HEK293 (cell line): ENCODE data around the gene RBMS1.

Source experiments
- EGR2 ChIP-seq: fragments of 450-650 bp; formaldehyde crosslinking; IDR thresholded peaks from 2 replicates; pipeline ENCODE4 v1.5.1; 2016; ENCODE audit warnings: low read depth, missing biosample characterization, missing genetic modification characterization
- ZNF585B ChIP-seq: fragments of 450-650 bp; formaldehyde crosslinking; IDR thresholded peaks from 2 replicates; pipeline ENCODE4 v1.5.1; 2016; ENCODE audit warnings: missing biosample characterization, missing genetic modification characterization
- TF ChIP-seq, protein P1 (sequence below): fragments of 450-650 bp; formaldehyde crosslinking; IDR thresholded peaks from 2 replicates; pipeline ENCODE4 v1.5.1; 2016; ENCODE audit warnings: missing biosample characterization, missing genetic modification characterization
- TF ChIP-seq, protein P2 (sequence below): sonication (generic); formaldehyde crosslinking; IDR thresholded peaks from 2 replicates; pipeline ENCODE4 v1.8.1; 2022; ENCODE audit warnings: mild to moderate bottlenecking, moderate library complexity, missing genetic modification reagents

DNA sequence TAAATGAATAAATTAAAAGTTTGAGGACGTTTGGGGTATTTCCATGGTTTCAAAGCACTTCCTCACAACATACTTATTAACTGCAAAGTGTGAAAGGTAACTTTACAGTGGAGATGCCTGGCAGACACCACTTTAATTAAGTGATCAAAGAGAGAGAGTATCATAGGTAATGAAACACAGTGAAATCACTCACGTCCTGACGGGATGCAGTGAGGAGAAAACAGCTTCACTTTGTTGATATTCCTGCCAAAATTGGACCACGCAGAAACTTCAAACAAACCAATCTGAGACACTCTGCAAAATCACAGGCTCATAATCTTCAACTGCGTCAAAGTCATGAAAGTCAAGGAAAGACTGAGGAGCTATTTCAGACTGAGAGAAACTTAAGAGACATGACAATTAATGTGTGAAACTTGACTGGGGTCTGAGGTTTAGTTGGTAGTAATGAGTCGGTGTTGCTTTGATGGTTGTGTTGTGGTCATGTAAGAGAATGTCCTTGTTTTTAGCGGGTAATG is 227.5 kb downstream of the RBMS1 start:
- TF ChIP-seq, protein P1, sequence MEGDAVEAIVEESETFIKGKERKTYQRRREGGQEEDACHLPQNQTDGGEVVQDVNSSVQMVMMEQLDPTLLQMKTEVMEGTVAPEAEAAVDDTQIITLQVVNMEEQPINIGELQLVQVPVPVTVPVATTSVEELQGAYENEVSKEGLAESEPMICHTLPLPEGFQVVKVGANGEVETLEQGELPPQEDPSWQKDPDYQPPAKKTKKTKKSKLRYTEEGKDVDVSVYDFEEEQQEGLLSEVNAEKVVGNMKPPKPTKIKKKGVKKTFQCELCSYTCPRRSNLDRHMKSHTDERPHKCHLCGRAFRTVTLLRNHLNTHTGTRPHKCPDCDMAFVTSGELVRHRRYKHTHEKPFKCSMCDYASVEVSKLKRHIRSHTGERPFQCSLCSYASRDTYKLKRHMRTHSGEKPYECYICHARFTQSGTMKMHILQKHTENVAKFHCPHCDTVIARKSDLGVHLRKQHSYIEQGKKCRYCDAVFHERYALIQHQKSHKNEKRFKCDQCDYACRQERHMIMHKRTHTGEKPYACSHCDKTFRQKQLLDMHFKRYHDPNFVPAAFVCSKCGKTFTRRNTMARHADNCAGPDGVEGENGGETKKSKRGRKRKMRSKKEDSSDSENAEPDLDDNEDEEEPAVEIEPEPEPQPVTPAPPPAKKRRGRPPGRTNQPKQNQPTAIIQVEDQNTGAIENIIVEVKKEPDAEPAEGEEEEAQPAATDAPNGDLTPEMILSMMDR (tag by site-specific recombination) = no peak
- TF ChIP-seq ZNF585B (no peak), EGR2 (tag by site-specific recombination) (no peak)
- TF ChIP-seq, protein P2, sequence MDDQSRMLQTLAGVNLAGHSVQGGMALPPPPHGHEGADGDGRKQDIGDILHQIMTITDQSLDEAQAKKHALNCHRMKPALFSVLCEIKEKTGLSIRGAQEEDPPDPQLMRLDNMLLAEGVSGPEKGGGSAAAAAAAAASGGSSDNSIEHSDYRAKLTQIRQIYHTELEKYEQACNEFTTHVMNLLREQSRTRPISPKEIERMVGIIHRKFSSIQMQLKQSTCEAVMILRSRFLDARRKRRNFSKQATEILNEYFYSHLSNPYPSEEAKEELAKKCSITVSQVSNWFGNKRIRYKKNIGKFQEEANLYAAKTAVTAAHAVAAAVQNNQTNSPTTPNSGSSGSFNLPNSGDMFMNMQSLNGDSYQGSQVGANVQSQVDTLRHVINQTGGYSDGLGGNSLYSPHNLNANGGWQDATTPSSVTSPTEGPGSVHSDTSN (CRISPR knock-in tag) = no peak
